Iris pigment epithelial cell (primary cell): ENCODE measurements around the gene NTN4.
"Not testable (repeated sequence)": the region's sequence is repeated elsewhere in the genome, so short reads cannot be mapped to it uniquely, and the experiment has no call there.

Experiments used
- DNase-seq: peaks from one replicate; pipeline ENCODE4 v3.0.0-alpha.2; 2011; ENCODE audit warnings: low read depth

The NTN4 gene

DNA sequence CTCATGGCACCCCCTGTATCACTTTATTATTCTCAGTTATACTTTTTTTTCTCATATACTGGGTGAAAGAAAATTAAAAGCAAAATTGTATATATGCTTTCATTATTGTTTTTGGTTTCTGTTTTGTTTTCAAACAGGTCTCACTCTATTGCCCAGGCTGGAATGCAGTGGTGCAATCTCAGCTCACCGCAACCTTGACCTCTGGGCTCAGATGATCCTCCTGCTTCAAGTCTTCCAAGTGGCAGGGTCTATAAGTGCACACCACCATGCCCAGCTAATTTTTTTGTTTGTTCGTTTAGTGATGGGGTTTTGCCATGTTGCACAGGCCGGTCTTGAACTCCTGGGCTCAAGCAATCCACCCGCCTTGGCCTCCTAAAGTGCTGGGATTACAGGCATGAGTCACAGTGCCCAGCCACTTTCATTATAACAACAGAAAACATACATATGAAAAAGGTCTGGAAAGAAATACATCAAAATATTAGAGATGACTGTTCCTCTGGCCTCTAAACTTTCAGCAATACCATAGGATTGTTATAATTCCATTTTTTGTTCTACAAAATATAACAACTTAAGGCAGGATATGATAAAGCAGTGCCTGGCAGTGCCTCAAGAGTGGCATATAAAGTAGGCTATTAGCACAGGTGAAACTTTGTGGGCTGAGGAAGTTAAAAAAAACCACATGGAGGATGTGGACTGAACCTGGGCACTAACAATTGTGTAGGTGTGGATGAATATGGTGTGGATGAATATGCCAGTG lies 5.8 kb upstream of the NTN4 start:
- no peak for DNase-seq

- no peak for DNase-seq
Measured at GRCh38 chr12:95790917-95791849, 619 bp upstream of the NTN4 start.

DNA sequence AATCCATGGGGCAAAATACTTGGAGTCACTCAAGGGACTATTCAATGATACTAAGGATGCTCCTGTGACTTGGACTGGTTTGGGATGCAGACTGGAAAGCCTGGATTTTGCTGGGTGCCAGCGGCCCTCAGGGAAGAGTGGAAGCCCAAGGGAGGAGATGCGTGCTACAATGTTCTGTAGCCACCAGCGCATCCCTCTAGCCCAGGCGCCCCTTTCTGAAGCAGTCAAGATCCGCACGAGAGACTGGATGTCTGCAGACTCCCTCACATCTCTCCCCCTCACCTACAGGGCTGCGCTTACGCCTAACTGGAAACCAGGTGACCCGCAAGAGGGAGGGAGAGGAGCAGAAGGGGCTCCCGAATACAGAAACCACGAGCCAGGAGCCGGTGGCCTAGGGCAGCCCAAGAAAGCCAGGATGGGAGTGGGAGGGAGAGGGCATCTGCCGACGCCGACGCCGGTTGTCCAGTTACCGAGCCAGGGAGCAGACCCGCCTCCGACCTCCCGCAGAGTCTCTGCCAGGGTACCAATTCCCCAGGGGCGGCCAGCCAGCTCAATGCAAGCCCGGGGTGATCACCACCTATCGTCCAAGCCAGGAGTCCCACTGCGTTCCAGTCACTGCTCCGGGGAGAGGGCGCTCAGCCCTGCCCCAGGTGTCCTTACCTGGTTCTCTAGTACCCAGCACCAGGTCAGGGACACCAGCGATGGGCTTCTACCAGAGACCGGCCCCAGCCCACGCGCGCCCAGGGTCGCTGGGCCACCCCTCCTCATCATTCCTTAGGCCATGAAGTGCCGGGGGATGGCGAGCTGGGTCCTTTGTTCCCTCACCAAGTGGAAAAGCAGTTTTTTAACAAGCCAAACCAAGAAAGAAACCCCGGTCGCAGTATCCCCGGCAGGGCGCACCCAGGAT lies 1.2 kb downstream of the NTN4 start:
- DNase-seq = no peak

DNA sequence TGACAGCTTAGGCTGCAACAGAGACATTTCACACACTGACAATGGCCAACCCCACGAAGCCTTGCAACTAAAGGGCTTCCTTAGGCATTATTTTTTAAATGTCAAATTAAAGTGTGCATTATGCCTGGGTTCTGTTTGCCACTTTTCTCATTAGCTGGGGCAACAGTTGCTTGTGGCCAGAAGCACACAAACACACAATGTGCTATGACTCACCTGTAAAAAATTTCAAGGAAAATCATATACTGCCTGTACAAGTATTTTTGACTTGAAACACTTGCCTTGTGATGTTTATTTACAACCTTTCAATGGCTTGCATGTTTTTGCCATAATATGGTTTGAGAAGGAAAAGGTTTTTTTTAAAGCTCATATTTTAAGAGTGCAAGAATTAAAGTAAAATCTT lies 1.9 kb downstream of the NTN4 start:
- DNase-seq = peak; percentile 42

DNA sequence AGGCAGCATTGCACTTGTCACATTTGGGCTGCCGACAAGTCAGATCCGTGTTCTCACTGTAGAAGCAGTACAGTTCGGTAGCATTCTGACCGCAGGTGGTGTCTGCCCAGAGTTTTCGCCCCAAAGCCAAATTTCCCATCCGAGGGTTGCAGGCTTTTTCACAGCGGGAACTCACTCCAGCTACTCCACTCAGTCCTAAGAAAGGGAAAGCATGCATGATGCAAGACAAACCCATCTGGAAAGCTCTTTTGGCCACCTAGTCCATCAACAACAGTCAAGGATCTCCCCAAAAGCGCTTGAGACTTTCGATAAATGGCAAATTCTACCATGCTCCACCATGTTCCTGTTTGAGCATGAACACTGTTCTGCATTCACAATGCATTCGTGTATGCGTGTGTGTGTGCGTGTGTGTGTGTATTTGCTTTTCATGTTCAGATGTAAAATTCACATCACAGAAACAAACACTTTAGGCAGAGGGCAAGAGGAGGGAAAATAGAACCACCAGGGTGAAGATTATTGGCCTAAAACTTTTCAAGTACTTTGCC lies 3.2 kb downstream of the NTN4 start:
- no peak for DNase-seq

DNA sequence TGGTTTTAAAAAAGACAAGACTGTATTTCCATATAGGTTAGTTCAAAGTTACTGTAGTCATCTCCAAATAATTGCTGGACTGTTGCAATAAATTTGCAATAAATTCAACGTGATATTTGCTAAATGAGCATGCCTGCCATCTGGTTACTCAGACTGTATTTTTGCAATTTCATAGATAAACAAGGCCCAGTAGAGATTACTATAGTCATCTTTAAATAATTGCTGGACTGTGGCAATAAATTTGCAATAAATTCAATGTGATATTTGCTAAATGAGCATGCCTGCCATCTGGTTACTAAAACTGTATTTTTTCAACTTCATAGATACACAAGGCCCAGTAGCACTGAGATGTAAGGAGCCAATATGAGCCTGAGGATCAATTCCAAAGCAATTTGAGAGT lies 5.6 kb downstream of the NTN4 start:
- DNase-seq = no peak

GRCh38 chr12:95784286-95784685 lies 6.3 kb downstream of the NTN4 start:
- peak; percentile 63 for DNase-seq

DNA sequence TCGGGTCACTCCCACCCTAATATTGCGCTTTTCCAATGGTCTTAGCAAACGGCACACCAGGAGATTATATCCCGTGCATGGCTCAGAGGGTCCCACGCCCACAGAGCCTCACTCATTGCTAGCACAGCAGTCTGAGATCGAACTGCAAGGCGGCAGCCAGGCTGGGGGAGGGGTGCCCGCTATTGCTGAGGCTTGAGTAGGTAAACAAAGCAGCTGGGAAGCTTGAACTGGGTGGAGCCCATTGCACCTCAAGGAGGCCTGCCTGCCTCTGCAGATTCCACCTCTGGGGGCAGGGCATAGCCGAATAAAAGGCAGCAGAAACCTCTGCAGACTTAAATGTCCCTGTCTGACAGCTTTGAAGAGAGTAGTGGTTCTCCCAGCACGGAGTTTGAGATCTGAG lies 15.1 kb downstream of the NTN4 start:
- DNase-seq = not testable (repeated sequence)

DNA sequence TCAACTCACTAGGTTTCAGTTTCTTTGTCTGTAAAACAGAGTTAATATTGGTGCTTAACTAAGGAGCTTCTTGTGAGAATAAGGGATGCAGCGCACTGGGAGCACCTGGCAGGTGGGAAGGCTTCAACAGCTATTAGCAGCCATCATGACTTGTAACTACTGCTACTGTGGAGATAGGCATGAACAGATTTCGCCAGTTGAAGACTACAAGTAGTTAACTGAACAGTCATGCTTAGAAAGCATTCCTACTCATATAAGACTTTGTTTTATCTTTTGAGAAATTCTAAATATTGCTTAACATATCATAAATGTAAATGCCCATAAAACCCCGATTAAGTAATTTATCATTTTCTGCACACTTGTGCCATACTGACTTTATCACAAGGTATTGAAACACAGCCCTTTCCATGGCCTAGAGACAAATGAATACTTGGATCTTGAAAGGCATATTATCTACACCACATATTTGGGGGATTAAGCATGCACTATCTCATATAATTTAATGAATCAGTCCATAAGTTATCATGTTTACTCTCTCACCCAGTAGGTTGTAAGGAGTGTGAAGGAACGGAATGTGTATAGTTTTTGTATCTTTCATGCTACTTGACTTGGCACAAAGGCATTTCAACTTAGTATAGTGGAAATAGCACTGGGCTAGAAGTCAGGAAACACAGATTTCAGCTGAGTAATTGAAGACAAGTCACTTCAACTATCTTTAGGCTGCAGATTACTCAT lies 16.1 kb downstream of the NTN4 start:
- DNase-seq = peak; percentile 53

GRCh38 chr12:95773320-95773719 lies 17.2 kb downstream of the NTN4 start:
- DNase-seq = no peak

DNA sequence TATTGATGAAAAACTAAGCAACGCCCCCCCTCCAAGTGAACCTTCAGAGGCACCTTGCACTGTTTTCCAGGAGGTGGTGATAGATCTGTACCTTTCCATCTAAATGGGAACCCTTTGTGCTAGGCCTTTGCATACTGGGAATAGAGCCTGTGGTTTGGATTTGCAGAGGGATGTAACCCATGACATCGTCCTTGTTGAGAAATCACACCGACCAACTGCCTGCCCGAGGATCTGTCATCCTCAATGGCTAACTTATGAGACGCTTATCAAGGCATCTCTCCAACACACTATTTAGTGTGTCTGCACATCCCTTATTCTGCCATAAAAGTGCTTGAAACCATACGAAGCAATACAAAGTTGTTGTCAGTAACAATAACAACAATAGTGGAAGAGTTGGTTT lies 22.9 kb downstream of the NTN4 start:
- DNase-seq = no peak

- no peak for DNase-seq
Measured at GRCh38 chr12:95766356-95767019, 24.1 kb downstream of the NTN4 start.

DNA sequence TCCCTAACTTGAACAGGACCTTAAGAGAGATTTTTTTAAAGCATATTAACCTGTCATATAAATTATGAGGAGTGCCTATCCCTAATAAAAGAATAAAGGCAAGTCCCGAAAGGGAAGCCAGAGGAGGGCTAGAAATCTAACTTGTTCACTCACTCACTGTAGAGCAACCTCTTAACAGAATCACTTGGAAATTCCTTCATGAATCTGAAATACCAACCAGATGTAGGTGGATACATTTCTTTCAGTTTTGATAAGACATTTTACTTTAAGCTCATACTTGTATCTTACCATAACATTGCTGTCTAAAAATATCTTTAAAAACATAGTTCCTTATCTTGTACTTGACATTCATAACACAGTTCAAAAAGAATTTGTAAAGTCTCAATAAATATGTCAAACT lies 25.7 kb downstream of the NTN4 start:
- no peak for DNase-seq

DNA sequence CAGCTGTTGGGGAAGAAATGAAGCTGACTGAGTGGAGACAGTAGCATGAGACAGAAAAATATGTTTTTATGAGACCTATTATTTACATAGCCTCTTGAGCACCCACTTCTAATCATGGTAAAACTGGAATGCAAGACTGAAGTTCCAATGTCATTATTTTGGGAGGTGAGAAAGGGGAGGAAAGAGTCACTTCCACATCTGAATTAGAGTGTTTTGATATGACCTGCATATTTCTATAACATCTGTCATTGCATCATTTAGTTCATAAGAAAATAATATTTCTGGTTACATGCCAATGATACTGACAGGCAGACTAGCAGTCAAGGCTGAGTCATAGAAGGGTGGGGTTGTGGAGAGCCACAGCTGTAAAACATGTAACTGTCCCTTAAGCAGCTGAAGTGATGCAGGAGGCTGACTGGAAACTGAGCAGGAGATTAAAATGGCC lies 26.7 kb downstream of the NTN4 start:
- DNase-seq = peak; percentile 84

DNA sequence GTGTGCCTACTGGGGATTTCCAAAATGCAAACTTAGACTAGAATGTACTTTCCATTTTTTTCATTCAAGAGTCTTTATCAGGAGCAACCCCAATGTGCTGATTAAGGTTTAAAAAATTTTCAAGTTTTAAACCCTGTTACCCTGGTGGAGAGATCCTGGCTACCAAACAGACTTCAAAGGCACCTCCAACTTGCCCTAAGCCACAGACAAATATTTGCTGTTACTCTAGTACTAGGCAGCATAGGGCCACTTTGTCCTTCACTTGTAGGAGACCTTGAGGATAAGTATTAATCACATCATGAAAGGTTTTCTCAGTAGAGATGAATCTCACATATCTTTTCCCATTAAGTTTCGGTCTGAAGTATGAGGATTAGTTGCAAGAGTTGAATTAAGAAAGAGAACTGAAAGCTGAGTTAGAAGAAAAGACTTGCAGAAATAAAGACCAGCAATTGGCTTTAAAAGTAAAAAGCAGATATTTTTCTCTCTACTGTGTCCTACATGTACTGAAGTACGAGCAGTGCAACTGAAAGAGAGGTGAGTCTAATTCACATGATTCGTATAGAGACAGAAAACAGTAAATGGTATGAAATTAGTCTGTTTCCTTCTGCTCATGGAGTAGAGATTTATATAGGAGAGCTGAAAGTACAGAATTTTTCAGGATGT lies 28.3 kb downstream of the NTN4 start:
- DNase-seq = no peak

DNA sequence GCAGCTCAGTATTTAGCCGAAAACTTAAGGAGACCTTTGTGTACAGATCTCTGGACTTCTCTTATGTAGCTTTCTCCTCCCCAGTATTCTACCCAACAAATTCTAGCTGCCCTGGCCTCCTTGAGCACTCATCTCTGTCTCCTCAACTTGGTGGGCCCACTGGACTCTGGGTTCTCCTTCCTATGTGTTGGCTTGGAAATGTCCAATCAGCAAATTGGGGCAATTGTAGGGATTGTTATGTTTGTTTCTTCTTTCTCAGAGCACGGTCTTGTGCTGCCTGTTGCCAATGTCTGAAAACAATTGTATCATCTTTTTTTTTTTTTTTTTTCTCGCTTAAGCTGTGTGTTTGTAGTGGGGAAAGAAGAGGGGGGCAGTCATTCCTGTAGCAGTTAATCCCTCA lies 30.2 kb downstream of the NTN4 start:
- no peak for DNase-seq

DNA sequence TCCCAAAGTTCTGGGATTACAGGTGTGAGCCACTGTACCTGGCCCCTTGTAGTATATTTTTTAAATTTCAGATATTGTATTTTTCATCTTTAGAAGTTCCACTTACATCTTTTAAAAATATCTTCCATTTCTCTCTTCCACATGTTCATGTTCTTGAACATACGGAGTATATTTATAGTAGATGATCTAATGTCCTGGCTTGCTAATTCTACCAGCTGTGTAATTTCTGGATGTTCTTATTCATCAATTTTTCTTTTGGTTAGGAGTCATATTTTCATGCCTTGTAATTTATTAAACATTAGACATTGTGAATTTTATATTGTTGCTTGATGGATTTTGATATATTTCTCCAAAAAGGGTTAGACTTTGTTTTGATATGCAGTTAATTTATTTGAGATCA lies 30.8 kb downstream of the NTN4 start:
- DNase-seq = no peak

- DNase-seq = no peak
Measured at GRCh38 chr12:95759039-95759438, 31.5 kb downstream of the NTN4 start.

GRCh38 chr12:95756362-95756761 lies 34.2 kb downstream of the NTN4 start:
- DNase-seq = no peak

- no peak for DNase-seq
Measured at GRCh38 chr12:95755261-95755865, 35.2 kb downstream of the NTN4 start.
